ENCODE data around the gene OR11H1.
"Not testable (repeated sequence)": the region's sequence is repeated elsewhere in the genome, so short reads cannot be mapped to it uniquely, and the experiment has no call there.

Gene OR11H1, protein sequence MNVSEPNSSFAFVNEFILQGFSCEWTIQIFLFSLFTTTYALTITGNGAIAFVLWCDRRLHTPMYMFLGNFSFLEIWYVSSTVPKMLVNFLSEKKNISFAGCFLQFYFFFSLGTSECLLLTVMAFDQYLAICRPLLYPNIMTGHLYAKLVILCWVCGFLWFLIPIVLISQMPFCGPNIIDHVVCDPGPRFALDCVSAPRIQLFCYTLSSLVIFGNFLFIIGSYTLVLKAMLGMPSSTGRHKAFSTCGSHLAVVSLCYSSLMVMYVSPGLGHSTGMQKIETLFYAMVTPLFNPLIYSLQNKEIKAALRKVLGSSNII

DNA sequence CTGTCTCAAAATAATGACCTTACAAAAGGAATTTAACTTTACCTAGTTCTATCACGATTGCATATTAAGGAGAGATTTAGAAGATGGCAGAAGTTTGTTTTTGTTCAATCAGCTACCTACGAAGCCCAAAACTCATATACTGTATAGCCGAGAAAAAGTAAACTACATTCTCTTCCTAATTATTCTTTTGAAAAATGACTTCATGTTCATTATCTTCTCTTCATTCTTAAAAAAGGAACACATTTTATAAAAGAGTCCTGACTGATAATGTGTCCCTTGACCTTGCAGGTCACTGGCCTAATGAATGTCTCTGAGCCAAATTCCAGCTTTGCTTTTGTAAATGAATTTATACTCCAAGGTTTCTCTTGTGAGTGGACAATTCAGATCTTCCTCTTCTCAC lies at the start of gene OR11H1:
Gene OR11H1 (plus strand): TSS at position 301 of the 400 bp plus-strand sequence. CDS start 0 bp downstream, at position 301.
- not testable (repeated sequence) for DNase-seq (ENCODE audit: extremely low read depth in 1 of 2, low read depth in 1 of 2)

- not testable (repeated sequence) for DNase-seq (ENCODE audit: extremely low read depth in 1 of 2, low read depth in 1 of 2)
These were observed 18.0 kb upstream of the OR11H1 start for GRCh38 chr22:15509967-15510366.

DNA sequence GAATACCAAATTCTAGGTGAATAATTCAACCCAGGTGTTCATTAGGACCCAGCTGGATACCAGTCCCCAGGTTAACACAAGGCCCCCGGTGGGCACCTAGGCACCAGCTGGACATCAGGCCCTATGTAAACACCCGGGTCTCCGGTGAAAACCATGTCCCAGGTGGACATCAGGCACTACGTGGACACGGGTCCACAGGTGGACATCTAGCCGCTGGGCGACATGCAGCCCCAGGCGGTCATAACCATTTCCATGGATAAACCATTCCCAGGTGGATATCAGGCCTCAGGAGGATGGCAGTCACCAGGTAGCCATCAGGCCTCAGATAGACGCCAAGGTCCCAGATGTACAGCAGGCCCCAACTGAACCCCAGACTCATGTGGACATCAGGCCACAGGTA lies 12.1 kb upstream of the OR11H1 start:
- not testable (repeated sequence) for DNase-seq (ENCODE audit: extremely low read depth in 1 of 2, low read depth in 1 of 2)

DNA sequence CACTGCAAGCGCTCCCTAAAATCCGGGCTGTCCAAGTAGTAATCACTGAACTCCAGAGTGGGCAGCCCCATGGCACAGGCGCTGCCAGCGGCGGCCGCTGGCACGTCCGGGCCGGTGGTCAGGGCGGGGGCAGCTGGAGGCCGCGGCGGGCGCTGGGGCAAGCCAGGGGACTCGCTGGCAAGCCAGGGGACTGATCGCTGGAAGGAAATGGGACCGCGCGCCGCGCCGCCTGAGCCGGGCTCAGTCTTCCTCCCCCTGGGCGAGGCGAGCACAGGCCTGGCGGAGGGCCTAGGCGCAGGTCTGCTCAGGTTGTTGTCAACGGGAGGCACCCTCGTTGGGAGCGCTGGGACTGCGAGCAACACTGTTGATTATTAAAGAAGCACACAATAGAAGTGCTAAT lies 25.8 kb downstream of the OR11H1 start:
- DNase-seq (ENCODE audit: extremely low read depth in 1 of 2, low read depth in 1 of 2) = not testable (repeated sequence)

GRCh38 chr22:15563461-15563860 lies 35.5 kb downstream of the OR11H1 start:
- DNase-seq (ENCODE audit: extremely low read depth in 1 of 2, low read depth in 1 of 2) = not testable (repeated sequence)

- not testable (repeated sequence) for DNase-seq (ENCODE audit: extremely low read depth in 1 of 2, low read depth in 1 of 2)
These were observed 37.1 kb downstream of the OR11H1 start for GRCh38 chr22:15565063-15565462.
